KMS-11 (cell line): ENCODE data around the gene ANXA11.

Source experiments
- H2AFZ ChIP-seq: fragments of 200-600 bp; sonication (generic); 2 replicates; pipeline ENCODE4 v1.6.1; 2016; ENCODE audit warnings: antibody characterized with exemption, mixed run types, low read depth
- H3K27ac ChIP-seq: fragments of 200-600 bp; sonication (generic); 2 replicates; pipeline ENCODE4 v1.6.1; 2016; ENCODE audit warnings: mild to moderate bottlenecking, mixed run types
- H3K27me3 ChIP-seq: fragments of 200-600 bp; sonication (generic); 2 replicates; pipeline ENCODE4 v1.6.1; 2017; ENCODE audit warnings: mild to moderate bottlenecking, low read depth, mixed run types, moderate library complexity; ENCODE audit not compliant: insufficient read depth
- H3K36me3 ChIP-seq: fragments of 200-600 bp; sonication (generic); 2 replicates; pipeline ENCODE4 v1.6.1; 2017; ENCODE audit warnings: mild to moderate bottlenecking, mixed run types; ENCODE audit not compliant: insufficient read depth
- H3K4me1 ChIP-seq: fragments of 200-600 bp; sonication (generic); 2 replicates; pipeline ENCODE4 v1.6.1; 2016; ENCODE audit warnings: mild to moderate bottlenecking, low read depth, mixed run types; ENCODE audit not compliant: poor library complexity, severe bottlenecking
- H3K4me2 ChIP-seq: fragments of 200-600 bp; sonication (generic); 2 replicates; pipeline ENCODE4 v1.7.0; 2016; ENCODE audit warnings: mild to moderate bottlenecking, mixed run types
- H3K4me3 ChIP-seq: fragments of 200-600 bp; sonication (generic); IDR thresholded peaks from 2 replicates; pipeline ENCODE4 v1.6.1; 2017; ENCODE audit warnings: low read depth, low read length, mixed read lengths; ENCODE audit not compliant: insufficient read depth
- H3K79me2 ChIP-seq: fragments of 200-600 bp; sonication (generic); 2 replicates; pipeline ENCODE4 v1.6.1; 2016; ENCODE audit warnings: low read depth, mixed run types; ENCODE audit not compliant: insufficient read depth
- H3K9ac ChIP-seq: fragments of 200-600 bp; sonication (generic); 2 replicates; pipeline ENCODE4 v1.6.1; 2016; ENCODE audit warnings: mild to moderate bottlenecking, mixed run types
- H4K20me1 ChIP-seq: fragments of 200-600 bp; sonication (generic); 2 replicates; pipeline ENCODE4 v1.6.1; 2016; ENCODE audit warnings: mild to moderate bottlenecking, mixed run types; ENCODE audit not compliant: insufficient read depth
- TF ChIP-seq, protein P1 (sequence below): fragments of 200-600 bp; sonication (generic); conservative IDR thresholded peaks from 2 replicates; pipeline ENCODE4 v1.6.1; 2017; ENCODE audit warnings: low read depth, mild to moderate bottlenecking, antibody characterized with exemption, low read length, moderate library complexity, mixed read lengths

The ANXA11 gene

DNA sequence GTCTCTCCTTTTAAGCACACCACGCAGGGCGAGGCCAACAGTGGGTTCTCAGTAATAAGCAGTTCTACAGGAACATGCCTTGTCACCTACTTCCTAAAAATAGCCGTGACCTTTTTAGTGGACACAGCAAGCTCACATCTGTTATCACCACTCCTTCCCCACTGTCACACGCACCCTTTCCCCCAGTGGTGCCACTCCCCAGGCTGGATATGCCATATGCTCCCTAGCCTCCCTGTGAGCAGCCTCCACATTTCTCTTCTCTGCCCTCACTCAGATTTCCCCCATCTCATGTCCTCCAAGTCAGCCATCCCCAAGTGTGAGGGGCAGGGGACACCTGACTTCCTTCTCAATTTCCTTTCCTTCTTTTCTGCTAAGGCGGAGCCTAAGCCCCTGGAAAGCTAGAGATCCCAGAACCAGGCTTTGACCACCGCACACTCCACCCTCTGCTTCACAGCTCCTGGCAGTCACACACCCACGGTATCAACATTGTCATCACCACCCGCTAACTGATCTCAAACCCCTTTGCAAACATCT, 3.7 kb downstream of the ANXA11 start:
- no peak overlapping the region for H3K27ac ChIP-seq
- H3K4me1 ChIP-seq, result peaks cover 45% of the 10 kb centered on the region

DNA sequence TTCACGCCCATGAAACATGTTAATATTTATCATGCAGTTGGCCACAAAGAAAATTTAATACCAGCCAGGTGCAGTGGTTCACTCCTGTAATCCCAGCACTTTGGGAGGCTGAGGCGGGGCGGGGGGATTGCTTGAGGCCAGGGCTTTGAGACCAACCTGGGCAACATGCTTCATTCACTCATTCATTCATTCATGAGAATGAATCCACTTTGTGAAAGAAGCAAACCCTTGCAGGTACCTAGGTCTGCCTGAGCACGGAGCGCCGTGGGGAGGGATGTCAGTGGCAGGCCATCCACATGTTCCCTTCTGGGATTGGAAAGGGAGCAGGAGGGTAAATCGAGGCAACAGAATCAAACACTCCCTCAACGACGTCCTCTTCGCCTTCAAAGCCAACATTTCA, 4.7 kb downstream of the ANXA11 start:
- H3K27ac ChIP-seq, result no peak overlapping the region
- no peak overlapping the region for H3K9ac ChIP-seq
- peaks cover 47% of the 10 kb centered on the region for H3K4me1 ChIP-seq
- no peaks in the 10 kb centered on the region for H3K27me3 ChIP-seq
- H3K36me3 ChIP-seq, result no peaks in the 10 kb centered on the region
- no peak overlapping the region for H2AFZ ChIP-seq
- H3K79me2 ChIP-seq, result peaks cover 56% of the 10 kb centered on the region
- no peak overlapping the region for H3K4me3 ChIP-seq
- no peak overlapping the region for H3K4me2 ChIP-seq
- TF ChIP-seq, protein P1, sequence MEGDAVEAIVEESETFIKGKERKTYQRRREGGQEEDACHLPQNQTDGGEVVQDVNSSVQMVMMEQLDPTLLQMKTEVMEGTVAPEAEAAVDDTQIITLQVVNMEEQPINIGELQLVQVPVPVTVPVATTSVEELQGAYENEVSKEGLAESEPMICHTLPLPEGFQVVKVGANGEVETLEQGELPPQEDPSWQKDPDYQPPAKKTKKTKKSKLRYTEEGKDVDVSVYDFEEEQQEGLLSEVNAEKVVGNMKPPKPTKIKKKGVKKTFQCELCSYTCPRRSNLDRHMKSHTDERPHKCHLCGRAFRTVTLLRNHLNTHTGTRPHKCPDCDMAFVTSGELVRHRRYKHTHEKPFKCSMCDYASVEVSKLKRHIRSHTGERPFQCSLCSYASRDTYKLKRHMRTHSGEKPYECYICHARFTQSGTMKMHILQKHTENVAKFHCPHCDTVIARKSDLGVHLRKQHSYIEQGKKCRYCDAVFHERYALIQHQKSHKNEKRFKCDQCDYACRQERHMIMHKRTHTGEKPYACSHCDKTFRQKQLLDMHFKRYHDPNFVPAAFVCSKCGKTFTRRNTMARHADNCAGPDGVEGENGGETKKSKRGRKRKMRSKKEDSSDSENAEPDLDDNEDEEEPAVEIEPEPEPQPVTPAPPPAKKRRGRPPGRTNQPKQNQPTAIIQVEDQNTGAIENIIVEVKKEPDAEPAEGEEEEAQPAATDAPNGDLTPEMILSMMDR, result no peak
- no peaks in the 10 kb centered on the region for H4K20me1 ChIP-seq

More for the DNA sequence above, 3.7 kb downstream of the ANXA11 start:
- no peak overlapping the region for H3K9ac ChIP-seq
- no peaks in the 10 kb centered on the region for H3K36me3 ChIP-seq
- no peak overlapping the region for H3K4me2 ChIP-seq
- peaks cover 56% of the 10 kb centered on the region for H3K79me2 ChIP-seq
- H4K20me1 ChIP-seq, result no peaks in the 10 kb centered on the region
- TF ChIP-seq, protein P1, result no peak
- H3K27me3 ChIP-seq, result no peaks in the 10 kb centered on the region
- H3K4me3 ChIP-seq, result no peak overlapping the region
- H2AFZ ChIP-seq, result no peak overlapping the region

DNA sequence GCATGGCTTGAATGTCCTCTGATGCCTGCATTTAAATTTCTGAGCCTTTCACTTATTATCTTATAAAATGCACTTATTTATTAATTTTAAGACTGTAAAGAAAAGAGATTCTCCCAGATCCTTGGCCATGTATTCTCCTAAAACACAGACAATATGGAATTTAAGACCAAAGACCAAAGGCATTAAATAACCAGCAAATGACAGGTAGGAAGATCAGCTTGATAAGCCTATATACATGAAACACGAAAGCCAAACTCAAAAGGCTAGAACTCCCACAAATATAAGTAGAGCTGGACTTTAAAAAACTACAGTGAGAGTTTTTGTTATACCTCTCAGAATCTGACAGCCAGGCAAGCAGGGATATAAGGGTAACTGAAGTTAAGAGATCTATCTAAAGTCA, 5.1 kb downstream of the ANXA11 start:
- H2AFZ ChIP-seq, result no peak overlapping the region
- H3K9ac ChIP-seq, result no peak overlapping the region
- no peaks in the 10 kb centered on the region for H3K27me3 ChIP-seq
- H4K20me1 ChIP-seq, result no peaks in the 10 kb centered on the region
- H3K36me3 ChIP-seq, result no peaks in the 10 kb centered on the region
- peaks cover 51% of the 10 kb centered on the region for H3K4me1 ChIP-seq
- H3K27ac ChIP-seq, result no peak overlapping the region
- H3K79me2 ChIP-seq, result peaks cover 59% of the 10 kb centered on the region
- TF ChIP-seq, protein P1, result no peak
- H3K4me3 ChIP-seq, result no peak overlapping the region
- no peak overlapping the region for H3K4me2 ChIP-seq

DNA sequence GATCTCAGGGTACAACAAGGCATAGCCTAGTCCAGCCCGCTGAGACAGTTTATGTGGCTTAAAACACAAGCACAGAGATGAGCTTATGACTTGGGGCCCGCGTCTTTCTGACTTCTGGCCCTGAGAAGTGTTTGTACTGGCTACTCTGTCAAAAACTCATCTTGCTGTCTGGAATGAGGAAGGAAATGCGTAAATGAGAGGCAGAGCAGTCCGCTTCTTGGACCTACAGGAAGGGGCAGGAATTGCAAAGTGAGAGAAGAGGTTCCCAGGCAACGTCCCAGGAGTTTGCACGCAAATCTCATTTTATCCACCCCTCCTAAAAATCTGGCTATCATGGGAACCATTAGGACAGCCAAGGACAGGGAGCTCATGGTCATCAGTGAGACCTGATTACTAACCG, 5.5 kb downstream of the ANXA11 start:
- no peak overlapping the region for H3K9ac ChIP-seq
- peaks cover 55% of the 10 kb centered on the region for H3K4me1 ChIP-seq
- H3K4me3 ChIP-seq, result no peak overlapping the region
- H3K4me2 ChIP-seq, result no peak overlapping the region
- no peak overlapping the region for H3K27ac ChIP-seq
- no peaks in the 10 kb centered on the region for H4K20me1 ChIP-seq
- no peaks in the 10 kb centered on the region for H3K36me3 ChIP-seq
- H3K27me3 ChIP-seq, result no peaks in the 10 kb centered on the region
- peaks cover 63% of the 10 kb centered on the region for H3K79me2 ChIP-seq
- H2AFZ ChIP-seq, result no peak overlapping the region
- TF ChIP-seq, protein P1, result no peak
